H1 (cell line): ENCODE data around the gene SPIRE2. TPM values are rescaled to one million over a fixed set of nuclear protein-coding genes. Genes with fewer than 3 reads are reported as not detected.

Source experiments
- CTCF ChIA-PET: fragments of 300-600 bp; sonication (Branson Sonifier 250); formaldehyde crosslinking; loops from one replicate; lab custom pipeline; 2021; ENCODE audit not compliant: partially characterized antibody; lab: Charles Lee
- POLR2A ChIA-PET: fragments of 300-600 bp; sonication (Branson Sonifier 250); formaldehyde crosslinking; loops from one replicate; lab custom pipeline; 2021; ENCODE audit warnings: inconsistent platforms; ENCODE audit not compliant: partially characterized antibody; lab: Charles Lee
- DNase-seq, 2 experiments: peaks; one replicate each; pipeline versions ENCODE4 v3.0.0 to v3.0.0-alpha.2; 2010 to 2022; ENCODE audit warnings: low spot score in 2 of 2, low read depth in 1 of 2, mixed read lengths in 1 of 2
- FAIRE-seq: peaks from 2 replicates; lab custom pipeline; 2011; peaks lifted over from hg19 to GRCh38; lab: Jason Lieb, UNC
- H2AFZ ChIP-seq: 2 replicates; pipeline ENCODE4 v1.8.1; 2012; ENCODE audit warnings: low read length, inconsistent platforms
- H2AK5ac ChIP-seq: 2 replicates; pipeline ENCODE4 v1.6.1; 2013; ENCODE audit warnings: low read depth, low read length
- H2BK120ac ChIP-seq: replicated peaks from 2 replicates; pipeline ENCODE3; 2013; ENCODE audit warnings: low read depth, low read length, inconsistent platforms
- H2BK12ac ChIP-seq: 2 replicates; pipeline ENCODE4 v1.6.1; 2013; ENCODE audit warnings: low read depth, low read length
- H2BK15ac ChIP-seq: 2 replicates; pipeline ENCODE4 v1.6.1; 2013; ENCODE audit warnings: low read length
- H2BK20ac ChIP-seq: 2 replicates; pipeline ENCODE4 v1.6.1; 2013; ENCODE audit warnings: low read length
- H2BK5ac ChIP-seq: 2 replicates; pipeline ENCODE4 v1.6.1; 2013; ENCODE audit warnings: low read depth, low read length
- H3K14ac ChIP-seq: 2 replicates; pipeline ENCODE4 v1.6.1; 2013; ENCODE audit warnings: inconsistent platforms; ENCODE audit not compliant: insufficient read length
- H3K18ac ChIP-seq: 2 replicates; pipeline ENCODE4 v1.6.1; 2013; ENCODE audit warnings: low read length; ENCODE audit errors: extremely low read depth
- H3K23ac ChIP-seq: 2 replicates; pipeline ENCODE4 v1.6.1; 2013; ENCODE audit warnings: inconsistent platforms; ENCODE audit not compliant: insufficient read length
- H3K23me2 ChIP-seq: 2 replicates; pipeline ENCODE4 v1.6.1; 2013; ENCODE audit warnings: low read depth, low read length
- H3K27ac ChIP-seq: 2 replicates; pipeline ENCODE4 v1.6.1; 2011; ENCODE audit warnings: low read depth, low read length, inconsistent platforms
- H3K27me3 ChIP-seq, 4 experiments: replicated peaks in 1 of 4; 1 replicate in 1 of 4; 2 replicates in 3 of 4; pipeline versions ENCODE4 v1.6.1 to v1.8.1; 2011 to 2013; ENCODE audit warnings: low read length in 3 of 4, mild to moderate bottlenecking in 3 of 4, inconsistent platforms in 2 of 4, mixed read lengths in 2 of 4, moderate library complexity in 1 of 4; ENCODE audit not compliant: control insufficient read depth in 3 of 4, insufficient read depth in 3 of 4; ENCODE audit errors: extremely low read depth in 1 of 4
- H3K36me3 ChIP-seq, 4 experiments: 2 replicates each; pipeline versions ENCODE4 v1.6.1 to v1.8.1; 2011 to 2013; ENCODE audit warnings: mild to moderate bottlenecking in 4 of 4, low read length in 3 of 4, moderate library complexity in 2 of 4, control low read depth in 1 of 4, inconsistent platforms in 1 of 4; ENCODE audit not compliant: insufficient read depth in 4 of 4, control insufficient read depth in 2 of 4
- H3K4ac ChIP-seq: replicated peaks from 2 replicates; pipeline ENCODE3; 2013; ENCODE audit warnings: low read length, low read depth, mixed read lengths, inconsistent platforms; ENCODE audit not compliant: insufficient read length
- H3K4me1 ChIP-seq, 4 experiments: replicated peaks in 1 of 4; 1 replicate in 1 of 4; 2 replicates in 3 of 4; pipeline versions ENCODE4 v1.6.1 to v1.8.1; 2011 to 2013; ENCODE audit warnings: low read length in 3 of 4, inconsistent platforms in 2 of 4, mixed read lengths in 1 of 4; ENCODE audit not compliant: insufficient read depth in 4 of 4, control insufficient read depth in 3 of 4
- H3K4me2 ChIP-seq, 2 experiments: 2 replicates each; pipeline versions ENCODE4 v1.6.1 to v1.8.1; 2011 to 2013; ENCODE audit warnings: low read depth in 2 of 2, low read length in 2 of 2, control low read depth in 1 of 2, inconsistent platforms in 1 of 2, mild to moderate bottlenecking in 1 of 2; ENCODE audit not compliant: insufficient read depth in 1 of 2
- H3K4me3 ChIP-seq, 4 experiments: fragments of 200-600, 300-600 bp in 1 of 4; sonication (generic), shearing (Covaris generic), sonication (Bioruptor Twin) in 1 of 4; 2 replicates each; pipeline versions ENCODE4 v1.5.1 to v1.8.1; 2011 to 2016; ENCODE audit warnings: low read length in 4 of 4, low read depth in 3 of 4, control low read depth in 2 of 4, inconsistent platforms in 2 of 4, mild to moderate bottlenecking in 2 of 4, mixed read lengths in 1 of 4, moderate library complexity in 1 of 4; ENCODE audit not compliant: insufficient read depth in 2 of 4; ENCODE audit errors: extremely low read depth in 1 of 4
- H3K56ac ChIP-seq: replicated peaks from 2 replicates; pipeline ENCODE3; 2013; ENCODE audit warnings: low read depth, mild to moderate bottlenecking, mixed read lengths, low read length, inconsistent platforms; ENCODE audit not compliant: insufficient read length
- H3K79me1 ChIP-seq: 2 replicates; pipeline ENCODE4 v1.6.1; 2013; ENCODE audit warnings: low read depth, low read length, control low read depth
- H3K79me2 ChIP-seq, 2 experiments: 2 replicates each; pipeline versions ENCODE4 v1.6.1 to v1.8.1; 2012 to 2013; ENCODE audit warnings: low read length in 2 of 2, mild to moderate bottlenecking in 2 of 2, inconsistent platforms in 1 of 2; ENCODE audit not compliant: insufficient read depth in 2 of 2, control insufficient read depth in 1 of 2
- H3K9ac ChIP-seq, 4 experiments: replicated peaks in 1 of 4; 1 replicate in 1 of 4; 2 replicates in 3 of 4; pipeline versions ENCODE4 v1.6.1 to v1.8.1; 2011 to 2013; ENCODE audit warnings: low read depth in 3 of 4, low read length in 3 of 4, control low read depth in 2 of 4, mild to moderate bottlenecking in 2 of 4, moderate library complexity in 2 of 4, inconsistent platforms in 1 of 4; ENCODE audit errors: extremely low read depth in 1 of 4
- H3K9me3 ChIP-seq, 2 experiments: 2 replicates each; pipeline versions ENCODE4 v1.6.1 to v1.8.1; 2012 to 2013; ENCODE audit warnings: mild to moderate bottlenecking in 2 of 2, moderate library complexity in 2 of 2, control low read depth in 1 of 2, inconsistent platforms in 1 of 2, low read depth in 1 of 2, low read length in 1 of 2, mixed read lengths in 1 of 2; ENCODE audit not compliant: insufficient read depth in 2 of 2
- H4K20me1 ChIP-seq, 2 experiments: replicated peaks in 1 of 2; 2 replicates each; pipeline versions ENCODE3 to v1.8.1; 2011 to 2013; ENCODE audit warnings: inconsistent platforms in 2 of 2, low read length in 2 of 2, mild to moderate bottlenecking in 1 of 2; ENCODE audit not compliant: insufficient read depth in 2 of 2, control insufficient read depth in 1 of 2
- H4K5ac ChIP-seq: 2 replicates; pipeline ENCODE4 v1.6.1; 2013; ENCODE audit warnings: low read length, low read depth, mixed read lengths, inconsistent platforms; ENCODE audit not compliant: insufficient read length
- H4K8ac ChIP-seq: 2 replicates; pipeline ENCODE4 v1.8.0; 2013; ENCODE audit warnings: mild to moderate bottlenecking, moderate library complexity, low read length, inconsistent platforms; ENCODE audit not compliant: insufficient read depth; ENCODE audit errors: extremely low read depth
- H4K91ac ChIP-seq: replicated peaks from 2 replicates; pipeline ENCODE3; 2013; ENCODE audit warnings: low read length, mixed read lengths, inconsistent platforms; ENCODE audit not compliant: insufficient read length
- BCL11A ChIP-seq, 2 experiments: IDR thresholded peaks; one replicate each; pipeline ENCODE4 v1.6.1; 2011; ENCODE audit warnings: low read depth in 2 of 2, low read length in 2 of 2, mild to moderate bottlenecking in 2 of 2
- POLR2AphosphoS5 ChIP-seq: IDR thresholded peaks from 2 replicates; pipeline ENCODE4 v1.6.1; 2011; ENCODE audit warnings: low read depth, low read length
- SIN3A ChIP-seq, 2 experiments: IDR thresholded peaks in 1 of 2; conservative IDR thresholded peaks in 1 of 2; 2 replicates each; pipeline ENCODE4 v1.6.1; 2011 to 2012; ENCODE audit warnings: low read length in 2 of 2, improper control_type of control experiment in 1 of 2, low read depth in 1 of 2, mild to moderate bottlenecking in 1 of 2
- WGBS, 2 experiments: shearing (Covaris generic) in 1 of 2; methylation state at CpG; one replicate each; pipeline versions ENCODE4 v1.1.6 to v1.1.7; 2013 to 2015; ENCODE audit warnings: low lambda C conversion rate in 2 of 2, mixed read lengths in 2 of 2, inconsistent platforms in 1 of 2, low coverage in 1 of 2, missing lambda C conversion rate in 1 of 2; ENCODE audit not compliant: insufficient replicate concordance in 2 of 2, insufficient coverage in 1 of 2, insufficient read length in 1 of 2; ENCODE audit errors: extremely low coverage in 1 of 2, missing lambda C conversion rate in 1 of 2; 5-methylcytosine and 5-hydroxymethylcytosine counted together
- polyA plus RNA-seq, 7 experiments: library from polyadenylated mRNA; depleted of rRNA in 3 of 7; stranded (reverse) in 5 of 7; unstranded in 2 of 7; fragments of >200 nt in 5 of 7; fragments of 200-250 nt in 2 of 7; gene quantifications; 1 replicate in 5 of 7; 2 replicates in 1 of 7; 4 replicates in 1 of 7; pipeline versions ENCODE4 v1.2.1 to v1.2.3, GENCODE V29; 2011 to 2013; ENCODE audit warnings: missing spikeins in 2 of 7, mixed read lengths in 2 of 7
- total RNA-seq: library from RNA; stranded (reverse); fragmentation: NEBNext Ultra II Directional; extraction: Animal tissue kit (Norgen Biotek cat#: 25700); gene quantifications from 2 replicates; pipeline ENCODE4 v1.2.1, GENCODE V29; 2021

SPIRE2 gene
- total and polyA plus RNA-seq, 2 of the 8 experiments (the other 6 are each of a cell fraction or from before 2014, with no cell fraction given): 7.4 to 15.4 TPM

DNA sequence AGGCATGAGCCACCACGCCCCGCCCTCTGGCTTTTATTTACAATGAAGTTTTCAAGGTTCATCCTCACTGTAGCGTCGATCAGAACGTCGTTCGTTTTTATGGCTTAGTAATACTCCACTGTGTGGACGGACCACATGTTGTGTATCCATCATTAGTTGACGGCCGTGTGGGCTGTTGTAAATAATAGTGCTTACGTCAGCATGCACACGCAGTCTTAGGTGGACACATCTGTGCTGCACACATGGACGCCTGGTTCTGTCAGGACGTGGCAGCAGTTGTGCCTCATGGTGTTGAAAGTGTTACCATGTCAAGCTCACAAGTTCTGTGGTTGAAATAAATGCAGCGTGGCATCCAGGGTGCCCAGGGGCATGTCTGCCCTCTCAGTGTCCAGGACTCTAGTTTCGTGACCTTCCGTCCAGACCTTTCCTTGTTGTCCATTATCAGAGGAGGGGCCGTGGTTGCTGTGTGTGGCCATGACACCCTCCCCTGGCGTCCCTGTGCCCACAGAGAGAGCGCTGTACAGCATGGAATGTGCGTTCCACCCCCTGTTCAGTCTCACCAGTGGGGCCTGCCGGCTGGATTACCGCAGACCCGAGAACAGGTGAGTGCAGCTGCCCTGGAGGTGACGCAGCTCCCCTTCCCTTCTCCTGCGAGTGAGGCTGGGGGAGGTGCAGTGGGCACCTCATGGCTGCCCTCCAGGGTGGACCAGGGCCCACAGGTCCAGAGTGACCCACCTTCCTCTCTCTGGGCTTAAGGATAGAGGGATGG, 67.4 kb downstream of the SPIRE2 start:
- FAIRE-seq: no peak
- H3K36me3 ChIP-seq: peaks cover 5 to 34% (median 23%) of the 10 kb centered on the region in 4 experiments; a peak in 7 of 8 replicates

More for the DNA sequence above, 67.4 kb downstream of the SPIRE2 start:
- Histone ChIP-seq H3K79me2 (no peaks in the 10 kb centered on the region), H2BK5ac (peak overlapping the region; percentile 16; the same call in 1 of the 2 replicates), H4K8ac (no peak overlapping the region), H3K79me1 (peaks cover 2% of the 10 kb centered on the region; the same call in 1 of the 2 replicates), H2BK20ac (no peak overlapping the region), H3K9ac (no peak overlapping the region), H3K4me3 (no peak overlapping the region), H3K4me2 (no peak overlapping the region), H4K91ac (no peak overlapping the region), H3K23ac (no peak overlapping the region), H3K14ac (no peak overlapping the region), H2AFZ (no peak overlapping the region), H2AK5ac (no peak overlapping the region), H2BK12ac (0 out of 2 replicates have a peak overlapping the region, but pooled peaks have one; percentile 17), H4K5ac (no peak overlapping the region), H4K20me1 (peaks cover 5 to 18% of the 10 kb centered on the region in 2 experiments), H3K18ac (no peak overlapping the region), H2BK15ac (no peak overlapping the region), H3K56ac (no peak overlapping the region), H3K27me3 (no peaks in the 10 kb centered on the region), H2BK120ac (no peak overlapping the region), H3K27ac (no peak overlapping the region), H3K23me2 (no peaks in the 10 kb centered on the region), H3K9me3 (no peaks in the 10 kb centered on the region), H3K4ac (no peak overlapping the region), H3K4me1 (no peaks in the 10 kb centered on the region)
- ChIA-PET CTCF (interaction anchor here (0.5 to 4.9 kb wide), 3 partner anchors 14 to 190 kb away, joined by 3 to 41 read pairs (median 3); no protein-coding TSS in a partner anchor), POLR2A (interaction anchor here (0.6 to 1.7 kb wide), 4 partner anchors 15 to 25 kb away, joined by 3 to 6 read pairs (median 4); partner anchors contain the start of gene TCF25)
- no peak for DNase-seq
- WGBS, 2 experiments: 94% methylated on average over 26 of the region's 26 CpGs; no CpG with 5 or more reads in 1 of the 2 experiments
- no peak for TF ChIP-seq POLR2AphosphoS5
- no peak for TF ChIP-seq BCL11A (IDR thresholded peaks at IDR 0.05; ENCODE audit: low read depth in 2 of 2, low read length in 2 of 2)
- no peak for TF ChIP-seq SIN3A (conservative IDR thresholded peaks at IDR 0.05 in 1 of 2, IDR thresholded peaks at IDR 0.05 in 1 of 2; ENCODE audit: low read depth in 1 of 2, low read length in 2 of 2)
